Activated CD8-positive, alpha-beta T cell treated with anti-CD3 and anti-CD28 coated beads for 36 hours (primary cell): ENCODE measurements around the gene SERPINB5. TPM values are rescaled to one million over a fixed set of nuclear protein-coding genes. Genes with fewer than 3 reads are reported as not detected.

Experiments used
- ATAC-seq: fragments of 200-7000 bp; cut with Tn5 transposase; one replicate; pipeline ENCODE4 v1.10.0; 2021; ENCODE audit warnings: mild to moderate bottlenecking, moderate library complexity
- CTCF ChIA-PET: fragments of 350-600 bp; sonication (Branson Sonifier 250); formaldehyde crosslinking; loops from one replicate; lab custom pipeline; 2021; ENCODE audit warnings: antibody characterized with exemption; lab: Charles Lee
- POLR2A ChIA-PET: fragments of 350-600 bp; sonication (Branson Sonifier 250); formaldehyde crosslinking; loops from one replicate; lab custom pipeline; 2021; ENCODE audit warnings: antibody characterized with exemption; lab: Charles Lee
- DNase-seq: peaks from one replicate; pipeline ENCODE4 v3.0.0-alpha.2; 2020
- H3K27ac Mint-ChIP-seq: one replicate; pipeline ENCODE4 v1.8.0; 2021; ENCODE audit warnings: mild to moderate bottlenecking, mixed read lengths
- H3K27me3 Mint-ChIP-seq: one replicate; pipeline ENCODE4 v1.8.0; 2021; ENCODE audit warnings: mixed read lengths
- H3K36me3 Mint-ChIP-seq: one replicate; pipeline ENCODE4 v1.8.0; 2021; ENCODE audit warnings: low read depth, mixed read lengths
- H3K4me1 Mint-ChIP-seq: one replicate; pipeline ENCODE4 v1.8.0; 2021; ENCODE audit warnings: low read depth, mixed read lengths
- H3K4me3 Mint-ChIP-seq: one replicate; pipeline ENCODE4 v1.8.0; 2021; ENCODE audit warnings: mild to moderate bottlenecking, moderate library complexity, mixed read lengths
- H3K9me3 Mint-ChIP-seq: one replicate; pipeline ENCODE4 v1.8.0; 2021; ENCODE audit warnings: mixed read lengths
- intact Hi-C: fragments of 100-400 bp; cut with micrococcal nuclease; formaldehyde crosslinking; loops from one replicate; pipeline ENCODE4 v1.10.0; 2022
- total RNA-seq, 2 experiments: library from RNA; stranded (reverse); gene quantifications; one replicate each; pipeline ENCODE4 v1.2.3, GENCODE V29; 2021
- TF ChIP-seq, protein P1 (sequence below): fragments of 200-600 bp; IDR thresholded peaks from one replicate; pipeline ENCODE4 v1.8.0; 2022; ENCODE audit warnings: antibody characterized with exemption, mild to moderate bottlenecking

The SERPINB5 gene
- total RNA-seq, 2 experiments from 2014 or later, result not detected

DNA sequence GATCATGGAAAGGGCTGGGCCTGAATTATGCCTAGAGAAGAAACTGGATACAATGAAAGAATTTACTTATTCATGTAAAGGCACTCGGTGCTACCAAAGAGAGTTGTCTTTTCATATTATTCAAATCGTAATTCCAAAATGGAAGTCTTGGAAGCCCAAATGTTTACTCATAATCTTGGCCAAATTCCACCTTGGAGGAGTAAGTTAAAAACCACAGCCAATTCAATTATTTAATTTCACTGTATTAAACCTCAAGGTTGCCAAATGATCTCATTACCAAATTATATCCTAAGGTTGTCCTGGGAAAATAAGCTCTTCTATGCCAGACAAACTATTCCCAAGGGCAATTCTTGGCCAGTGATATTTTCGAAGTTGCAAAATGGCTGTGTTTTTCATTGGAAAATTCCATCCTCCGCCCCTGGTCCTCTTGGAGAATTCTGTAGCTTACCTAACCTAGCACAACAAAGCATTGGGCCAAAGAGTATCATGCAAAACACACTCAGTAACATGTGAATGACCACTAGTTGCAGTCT lies 43.4 kb upstream of the SERPINB5 start:
- Mint-ChIP-seq H3K4me3 (no peak overlapping the region), H3K36me3 (no peaks in the 10 kb centered on the region), H3K9me3 (no peaks in the 10 kb centered on the region), H3K27ac (no peak overlapping the region), H3K4me1 (no peaks in the 10 kb centered on the region), H3K27me3 (peaks cover 18% of the 10 kb centered on the region)
- CTCF ChIA-PET, result interaction anchor here (1.5 kb wide), 1 partner anchor 417 kb away, joined by 6 read pairs; no protein-coding TSS in a partner anchor
- POLR2A ChIA-PET, result no interaction called here
- DNase-seq (no peak), ATAC-seq (no peak)
- intact Hi-C loops, result loop anchor here (10.0 kb wide), 1 partner anchor 719 kb away; the partner anchor contains the start of gene PHLPP1
- TF ChIP-seq, protein P1, sequence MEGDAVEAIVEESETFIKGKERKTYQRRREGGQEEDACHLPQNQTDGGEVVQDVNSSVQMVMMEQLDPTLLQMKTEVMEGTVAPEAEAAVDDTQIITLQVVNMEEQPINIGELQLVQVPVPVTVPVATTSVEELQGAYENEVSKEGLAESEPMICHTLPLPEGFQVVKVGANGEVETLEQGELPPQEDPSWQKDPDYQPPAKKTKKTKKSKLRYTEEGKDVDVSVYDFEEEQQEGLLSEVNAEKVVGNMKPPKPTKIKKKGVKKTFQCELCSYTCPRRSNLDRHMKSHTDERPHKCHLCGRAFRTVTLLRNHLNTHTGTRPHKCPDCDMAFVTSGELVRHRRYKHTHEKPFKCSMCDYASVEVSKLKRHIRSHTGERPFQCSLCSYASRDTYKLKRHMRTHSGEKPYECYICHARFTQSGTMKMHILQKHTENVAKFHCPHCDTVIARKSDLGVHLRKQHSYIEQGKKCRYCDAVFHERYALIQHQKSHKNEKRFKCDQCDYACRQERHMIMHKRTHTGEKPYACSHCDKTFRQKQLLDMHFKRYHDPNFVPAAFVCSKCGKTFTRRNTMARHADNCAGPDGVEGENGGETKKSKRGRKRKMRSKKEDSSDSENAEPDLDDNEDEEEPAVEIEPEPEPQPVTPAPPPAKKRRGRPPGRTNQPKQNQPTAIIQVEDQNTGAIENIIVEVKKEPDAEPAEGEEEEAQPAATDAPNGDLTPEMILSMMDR, result no peak

DNA sequence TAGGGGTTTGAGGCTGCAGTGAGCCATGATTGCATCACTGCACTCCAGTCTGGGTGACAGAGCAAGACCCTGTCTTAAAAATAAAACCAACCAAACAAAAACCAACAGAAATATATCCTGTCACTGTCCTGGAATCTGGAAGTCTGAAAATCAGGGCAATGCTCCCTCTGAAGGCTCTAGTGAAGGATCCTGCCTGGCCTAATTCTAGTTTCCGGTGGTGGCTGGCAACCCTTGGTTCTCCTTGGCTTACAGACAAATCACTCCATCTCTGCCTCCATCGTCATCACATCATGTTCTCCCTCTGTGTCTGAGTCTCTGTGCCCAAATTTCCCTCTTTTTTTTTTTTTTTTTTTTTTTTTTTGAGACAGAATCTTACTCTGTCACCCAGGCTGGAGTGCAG lies 38.6 kb upstream of the SERPINB5 start:
- no peaks in the 10 kb centered on the region for H3K36me3 Mint-ChIP-seq
- H3K27me3 Mint-ChIP-seq, result peaks cover 5% of the 10 kb centered on the region
- H3K4me3 Mint-ChIP-seq, result no peak overlapping the region
- TF ChIP-seq, protein P1, result no peak
- ATAC-seq, result no peak
- POLR2A ChIA-PET, result no interaction called here
- no peaks in the 10 kb centered on the region for H3K4me1 Mint-ChIP-seq
- H3K9me3 Mint-ChIP-seq, result no peaks in the 10 kb centered on the region
- CTCF ChIA-PET, result interaction anchor here (0.9 to 7.2 kb wide), 18 partner anchors 11 to 422 kb away, joined by 3 to 99 read pairs (median 8); partner anchors contain the start of gene VPS4B
- no peak overlapping the region for H3K27ac Mint-ChIP-seq
- intact Hi-C loops, result loop anchor here (5.0 to 10.0 kb wide), 3 partner anchors 96 to 723 kb away; partner anchors contain the start of gene PHLPP1
- DNase-seq, result no peak

GRCh38 chr18:63439334-63439733 lies 37.4 kb upstream of the SERPINB5 start:
- H3K4me1 Mint-ChIP-seq, result no peaks in the 10 kb centered on the region
- DNase-seq (peak; percentile 58), ATAC-seq (peak; percentile 75)
- POLR2A ChIA-PET, result interaction anchor here (0.7 kb wide), 1 partner anchor 245 kb away, joined by 5 read pairs; no protein-coding TSS in a partner anchor
- H3K9me3 Mint-ChIP-seq, result no peaks in the 10 kb centered on the region
- CTCF ChIA-PET, result interaction anchor here (0.6 to 7.2 kb wide), 40 partner anchors 9 to 457 kb away, joined by 3 to 99 read pairs (median 4); partner anchors contain the start of gene VPS4B
- H3K36me3 Mint-ChIP-seq, result no peaks in the 10 kb centered on the region
- peaks cover 2% of the 10 kb centered on the region for H3K27me3 Mint-ChIP-seq
- no peak overlapping the region for H3K4me3 Mint-ChIP-seq
- TF ChIP-seq, protein P1, result peak; percentile 92
- intact Hi-C loops, result loop anchor here (5.0 to 10.0 kb wide), 3 partner anchors 97 to 725 kb away; partner anchors contain the start of gene PHLPP1
- no peak overlapping the region for H3K27ac Mint-ChIP-seq

GRCh38 chr18:63440219-63440618 lies 36.5 kb upstream of the SERPINB5 start:
- Mint-ChIP-seq H3K27ac (no peak overlapping the region), H3K27me3 (peaks cover 2% of the 10 kb centered on the region), H3K36me3 (no peaks in the 10 kb centered on the region), H3K4me1 (no peaks in the 10 kb centered on the region), H3K9me3 (no peaks in the 10 kb centered on the region), H3K4me3 (no peak overlapping the region)
- DNase-seq (no peak), ATAC-seq (no peak)
- ChIA-PET CTCF (interaction anchor here (0.7 to 7.2 kb wide), 25 partner anchors 8 to 424 kb away, joined by 3 to 99 read pairs (median 5); partner anchors contain the start of gene VPS4B), POLR2A (no interaction called here)
- TF ChIP-seq, protein P1, result no peak
- intact Hi-C loops, result no loop called here

DNA sequence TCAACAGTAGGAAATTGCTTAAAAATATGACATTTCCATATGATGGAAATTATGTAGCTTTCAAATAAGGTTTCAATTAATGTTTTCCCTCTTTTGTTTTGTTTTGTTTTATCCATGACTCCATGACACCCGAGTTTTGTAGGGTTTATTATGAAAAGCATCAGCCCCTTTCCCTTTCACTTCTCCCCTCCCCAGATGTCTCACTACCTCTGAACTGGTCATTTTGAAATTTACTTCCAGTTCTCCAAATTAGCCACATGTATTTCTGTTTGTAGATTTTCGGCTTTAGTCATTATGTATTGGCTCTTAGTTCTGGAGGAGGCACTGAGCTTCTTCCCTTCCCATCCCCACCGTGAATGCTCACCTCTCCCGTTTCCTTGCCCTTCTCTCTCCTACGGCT lies 35.9 kb upstream of the SERPINB5 start:
- intact Hi-C loops, result no loop called here

More for the DNA sequence above, 35.9 kb upstream of the SERPINB5 start:
- H3K4me3 Mint-ChIP-seq, result no peak overlapping the region
- ChIA-PET POLR2A (no interaction called here), CTCF (interaction anchor here (1.1 to 7.2 kb wide), 10 partner anchors 8 to 425 kb away, joined by 4 to 99 read pairs (median 21); partner anchors contain the start of gene VPS4B)
- H3K36me3 Mint-ChIP-seq, result no peaks in the 10 kb centered on the region
- ATAC-seq (no peak), DNase-seq (no peak)
- no peak overlapping the region for H3K27ac Mint-ChIP-seq
- no peaks in the 10 kb centered on the region for H3K4me1 Mint-ChIP-seq
- peaks cover 2% of the 10 kb centered on the region for H3K27me3 Mint-ChIP-seq
- TF ChIP-seq, protein P1, result no peak
- no peaks in the 10 kb centered on the region for H3K9me3 Mint-ChIP-seq
